Adrenal gland (tissue), 5 donors: ENCODE data around the gene GALNT10.

Experiments used
- CTCF ChIP-seq, 6 experiments: fragments of 450-650 bp in 4 of 6; fragments of 200-600 bp in 2 of 6; sonication (generic) in 1 of 6; IDR thresholded peaks; 1 replicate in 5 of 6; 2 replicates in 1 of 6; pipeline versions ENCODE4 v1.5.1 to v1.8.0; 2016 to 2021; ENCODE audit warnings: antibody characterized with exemption in 6 of 6, mild to moderate bottlenecking in 2 of 6, moderate library complexity in 1 of 6
- POLR2A ChIP-seq, 2 donors: fragments of 450-650 bp; IDR thresholded peaks; one replicate each; pipeline ENCODE4 v1.6.1; 2017; ENCODE audit warnings: antibody characterized with exemption in 2 of 2, mild to moderate bottlenecking in 2 of 2, moderate library complexity in 1 of 2
- donor health status: DM: no; HTN: no; CAD: no.

DNA sequence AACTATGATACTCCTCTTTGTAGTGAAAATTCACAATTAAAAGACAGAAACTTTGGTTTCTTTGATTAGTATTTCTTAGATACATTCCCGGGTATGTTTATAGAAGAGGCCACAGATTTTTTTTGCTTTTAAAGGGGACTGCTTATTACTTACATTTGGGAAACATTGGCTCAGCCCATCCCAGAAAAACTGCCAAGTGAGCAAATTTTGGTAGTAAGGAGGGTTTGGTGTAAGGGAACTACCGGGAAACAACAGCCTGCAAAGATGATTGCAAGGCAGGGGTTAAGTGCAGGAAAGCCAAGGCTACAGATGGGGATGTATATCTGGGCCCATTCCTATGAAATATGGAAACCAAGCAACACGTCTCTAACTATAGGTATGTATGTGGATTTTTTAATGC is 166.4 kb downstream of the GALNT10 start:
- TF ChIP-seq CTCF (IDR thresholded peaks at IDR 0.05) (no peak), POLR2A (IDR thresholded peaks at IDR 0.05) (no peak)
